ENCODE data around the gene IQCH. TPM values are rescaled to one million over a fixed set of nuclear protein-coding genes. Genes with fewer than 3 reads are reported as not detected.
A peak's percentile ranks its signal among the peaks of the same experiment; 100 is the strongest.

IQCH gene
- total and polyA plus RNA-seq, 9 of the 15 experiments (the other 6 are each of a cell fraction or from before 2014, with no cell fraction given) = 1.8 to 3.9 (median 2.7) TPM

DNA sequence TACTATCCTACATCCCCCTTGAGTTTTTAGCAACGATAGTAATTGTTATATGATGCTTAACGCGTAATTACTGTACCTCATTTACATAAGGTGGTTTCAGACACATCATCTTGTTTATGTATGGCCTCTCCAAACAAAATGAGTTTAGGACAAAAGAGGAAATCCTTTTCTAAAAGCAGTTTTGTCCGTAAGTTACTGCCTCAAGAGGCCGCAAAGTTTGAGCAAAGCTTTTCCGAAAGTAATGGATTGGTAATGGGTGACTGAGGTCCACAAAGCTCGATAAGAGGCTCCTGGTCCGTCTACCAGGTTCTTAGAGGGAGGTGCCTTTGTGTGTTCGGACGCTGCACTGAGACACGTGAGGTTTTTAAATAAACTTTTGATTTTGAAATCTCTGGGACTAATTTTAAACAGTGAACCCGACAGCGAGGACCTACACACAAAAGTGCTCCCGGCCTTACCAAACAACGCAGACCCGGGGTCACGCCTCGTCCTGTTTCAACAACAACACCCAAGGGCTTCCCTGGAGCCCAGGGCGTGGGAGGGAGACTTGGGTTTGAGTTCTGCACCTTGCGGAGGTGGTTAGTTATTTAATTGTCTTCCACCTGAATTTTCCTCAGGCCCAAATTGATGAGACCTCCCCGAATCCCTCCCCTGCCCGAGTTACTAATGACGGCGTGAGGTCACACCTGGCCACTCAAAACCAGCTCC, 265.9 kb downstream of the IQCH start:
- Histone ChIP-seq H3K9me1 (ENCODE audit: control insufficient read depth, insufficient read depth, low read length) (no peaks in the 10 kb centered on the region), H3K79me2 (ENCODE audit: control insufficient read depth, insufficient read depth, low read length) (peaks cover 43% of the 10 kb centered on the region), H3K9ac (ENCODE audit: insufficient read depth in 1 of 2, low read depth in 2 of 2, low read length in 2 of 2) (peak overlapping the region; percentile 90 to 100), H3K4me3 (peak overlapping the region; percentile 82), H3K36me3 (ENCODE audit: control insufficient read depth, insufficient read depth, low read length) (no peaks in the 10 kb centered on the region), H3K9me3 (replicated peaks; ENCODE audit: control insufficient read depth, insufficient read depth, low read depth, low read length) (no peaks in the 10 kb centered on the region), H4K20me1 (replicated peaks; ENCODE audit: control insufficient read depth, insufficient read depth, low read length) (no peaks in the 10 kb centered on the region), H3K27ac (ENCODE audit: extremely low read depth, low read depth, low read length) (peak overlapping the region; percentile 97), H3K4me2 (ENCODE audit: insufficient read depth, low read length) (peak overlapping the region; percentile 94), H3K4me1 (replicated peaks in 1 of 2; ENCODE audit: control insufficient read depth in 2 of 2, insufficient read depth in 2 of 2, low read length in 2 of 2) (peaks cover 6 to 21% of the 10 kb centered on the region in 2 experiments; a peak in 4 of 5 replicates), H2AFZ (ENCODE audit: low read depth, low read length) (peak overlapping the region; percentile 93), H3K27me3 (ENCODE audit: control insufficient read depth in 2 of 2, insufficient read depth in 2 of 2, low read length in 2 of 2) (no peaks in the 10 kb centered on the region)
- peak; percentile 16 for ATAC-seq
- in situ Hi-C loops (cut with MboI) = no loop called here
- WGBS (ENCODE audit: insufficient coverage, low coverage, missing lambda C conversion rate) = 17% methylated on average over 24 of the region's 24 CpGs
- ChIA-PET POLR2A (interaction anchor here (0.6 to 2.3 kb wide), 9 partner anchors 10 to 1031 kb away, joined by 3 to 9 read pairs (median 3); partner anchors contain the start of gene MAP2K5), CTCF (ENCODE audit: low intra/inter-chr PET ratio) (no interaction called here)
- TSS peak; percentile 87 for BruUV-seq (replicated peaks)
- no peak for DNase-seq (ENCODE audit: extremely low read depth in 1 of 4, low spot score in 3 of 4)
- intact Hi-C loops (cut with micrococcal nuclease) = no loop called here
- peak; percentile 59 for FAIRE-seq
- TF ChIP-seq GABPB1 (CRISPR knock-in tag; IDR thresholded peaks at IDR 0.05) (no peak), ARNT (IDR thresholded peaks at IDR 0.05) (no peak), HNRNPK (IDR thresholded peaks at IDR 0.05; ENCODE audit: low read depth, low read length, poor library complexity, severe bottlenecking) (no peak), C11orf30 (IDR thresholded peaks at IDR 0.05; ENCODE audit: low read depth) (no peak), ERF (CRISPR knock-in tag; IDR thresholded peaks at IDR 0.05) (no peak), HOXB6 (CRISPR knock-in tag; IDR thresholded peaks at IDR 0.05; ENCODE audit: borderline replicate concordance) (no peak), ZNF41 (CRISPR knock-in tag; conservative IDR thresholded peaks at IDR 0.05) (no peak)
- TF ChIP-seq, protein P1, sequence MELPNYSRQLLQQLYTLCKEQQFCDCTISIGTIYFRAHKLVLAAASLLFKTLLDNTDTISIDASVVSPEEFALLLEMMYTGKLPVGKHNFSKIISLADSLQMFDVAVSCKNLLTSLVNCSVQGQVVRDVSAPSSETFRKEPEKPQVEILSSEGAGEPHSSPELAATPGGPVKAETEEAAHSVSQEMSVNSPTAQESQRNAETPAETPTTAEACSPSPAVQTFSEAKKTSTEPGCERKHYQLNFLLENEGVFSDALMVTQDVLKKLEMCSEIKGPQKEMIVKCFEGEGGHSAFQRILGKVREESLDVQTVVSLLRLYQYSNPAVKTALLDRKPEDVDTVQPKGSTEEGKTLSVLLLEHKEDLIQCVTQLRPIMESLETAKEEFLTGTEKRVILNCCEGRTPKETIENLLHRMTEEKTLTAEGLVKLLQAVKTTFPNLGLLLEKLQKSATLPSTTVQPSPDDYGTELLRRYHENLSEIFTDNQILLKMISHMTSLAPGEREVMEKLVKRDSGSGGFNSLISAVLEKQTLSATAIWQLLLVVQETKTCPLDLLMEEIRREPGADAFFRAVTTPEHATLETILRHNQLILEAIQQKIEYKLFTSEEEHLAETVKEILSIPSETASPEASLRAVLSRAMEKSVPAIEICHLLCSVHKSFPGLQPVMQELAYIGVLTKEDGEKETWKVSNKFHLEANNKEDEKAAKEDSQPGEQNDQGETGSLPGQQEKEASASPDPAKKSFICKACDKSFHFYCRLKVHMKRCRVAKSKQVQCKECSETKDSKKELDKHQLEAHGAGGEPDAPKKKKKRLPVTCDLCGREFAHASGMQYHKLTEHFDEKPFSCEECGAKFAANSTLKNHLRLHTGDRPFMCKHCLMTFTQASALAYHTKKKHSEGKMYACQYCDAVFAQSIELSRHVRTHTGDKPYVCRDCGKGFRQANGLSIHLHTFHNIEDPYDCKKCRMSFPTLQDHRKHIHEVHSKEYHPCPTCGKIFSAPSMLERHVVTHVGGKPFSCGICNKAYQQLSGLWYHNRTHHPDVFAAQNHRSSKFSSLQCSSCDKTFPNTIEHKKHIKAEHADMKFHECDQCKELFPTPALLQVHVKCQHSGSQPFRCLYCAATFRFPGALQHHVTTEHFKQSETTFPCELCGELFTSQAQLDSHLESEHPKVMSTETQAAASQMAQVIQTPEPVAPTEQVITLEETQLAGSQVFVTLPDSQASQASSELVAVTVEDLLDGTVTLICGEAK (IDR thresholded peaks at IDR 0.05) = peak; percentile 26; the same call in 1 of the 2 replicates
- TF ChIP-seq, protein P1 (CRISPR knock-in tag; IDR thresholded peaks at IDR 0.05) = no peak
- TF ChIP-seq, protein P2, sequence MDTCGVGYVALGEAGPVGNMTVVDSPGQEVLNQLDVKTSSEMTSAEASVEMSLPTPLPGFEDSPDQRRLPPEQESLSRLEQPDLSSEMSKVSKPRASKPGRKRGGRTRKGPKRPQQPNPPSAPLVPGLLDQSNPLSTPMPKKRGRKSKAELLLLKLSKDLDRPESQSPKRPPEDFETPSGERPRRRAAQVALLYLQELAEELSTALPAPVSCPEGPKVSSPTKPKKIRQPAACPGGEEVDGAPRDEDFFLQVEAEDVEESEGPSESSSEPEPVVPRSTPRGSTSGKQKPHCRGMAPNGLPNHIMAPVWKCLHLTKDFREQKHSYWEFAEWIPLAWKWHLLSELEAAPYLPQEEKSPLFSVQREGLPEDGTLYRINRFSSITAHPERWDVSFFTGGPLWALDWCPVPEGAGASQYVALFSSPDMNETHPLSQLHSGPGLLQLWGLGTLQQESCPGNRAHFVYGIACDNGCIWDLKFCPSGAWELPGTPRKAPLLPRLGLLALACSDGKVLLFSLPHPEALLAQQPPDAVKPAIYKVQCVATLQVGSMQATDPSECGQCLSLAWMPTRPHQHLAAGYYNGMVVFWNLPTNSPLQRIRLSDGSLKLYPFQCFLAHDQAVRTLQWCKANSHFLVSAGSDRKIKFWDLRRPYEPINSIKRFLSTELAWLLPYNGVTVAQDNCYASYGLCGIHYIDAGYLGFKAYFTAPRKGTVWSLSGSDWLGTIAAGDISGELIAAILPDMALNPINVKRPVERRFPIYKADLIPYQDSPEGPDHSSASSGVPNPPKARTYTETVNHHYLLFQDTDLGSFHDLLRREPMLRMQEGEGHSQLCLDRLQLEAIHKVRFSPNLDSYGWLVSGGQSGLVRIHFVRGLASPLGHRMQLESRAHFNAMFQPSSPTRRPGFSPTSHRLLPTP (IDR thresholded peaks at IDR 0.05; ENCODE audit: borderline replicate concordance, extremely low read depth, insufficient read length) = no peak

Measured in K562 (cell line).